SU-DHL-6 (cell line): Measurements from ENCODE around the gene LAMC3.

Experiments
- H2AFZ ChIP-seq: fragments of 200-600 bp; sonication (generic); 2 replicates; pipeline ENCODE4 v1.6.1; 2014; ENCODE audit warnings: low read depth, mild to moderate bottlenecking, moderate library complexity, mixed read lengths, antibody characterized with exemption, low read length; ENCODE audit not compliant: severe bottlenecking
- H3F3A ChIP-seq: fragments of 200-600 bp; shearing (Covaris generic); 2 replicates; pipeline ENCODE4 v1.6.0; 2016; ENCODE audit warnings: antibody characterized with exemption, mild to moderate bottlenecking; ENCODE audit not compliant: insufficient read depth
- H3K27ac ChIP-seq: fragments of 200-600 bp; sonication (generic); 2 replicates; pipeline ENCODE4 v1.5.1; 2016; ENCODE audit warnings: low read depth, mild to moderate bottlenecking, low read length, moderate library complexity, mixed read lengths
- H3K27me3 ChIP-seq: fragments of 200-600 bp; sonication (generic), shearing (Covaris generic); 2 replicates; pipeline ENCODE4 v1.6.0; 2014; ENCODE audit warnings: mild to moderate bottlenecking, low read length
- H3K36me3 ChIP-seq: fragments of 200-600 bp; sonication (generic); 2 replicates; pipeline ENCODE4 v1.6.1; 2014; ENCODE audit warnings: mild to moderate bottlenecking, low read length, mixed read lengths
- H3K4me2 ChIP-seq: fragments of 300-600, 200-600 bp; shearing (Covaris generic), sonication (generic); 2 replicates; pipeline ENCODE4 v1.6.0; 2014; ENCODE audit warnings: low read length, low read depth, mild to moderate bottlenecking; ENCODE audit not compliant: poor library complexity, severe bottlenecking
- H3K4me3 ChIP-seq: fragments of 200-600 bp; sonication (generic); 2 replicates; pipeline ENCODE4 v1.5.1; 2014; ENCODE audit warnings: antibody characterized with exemption, low read length, mild to moderate bottlenecking, mixed read lengths; ENCODE audit not compliant: insufficient read depth, poor library complexity, severe bottlenecking
- H3K79me2 ChIP-seq: fragments of 200-600 bp; sonication (generic); 2 replicates; pipeline ENCODE4 v1.6.1; 2014; ENCODE audit warnings: mild to moderate bottlenecking, low read length, moderate library complexity; ENCODE audit not compliant: insufficient read depth
- H3K9ac ChIP-seq: fragments of 200-600 bp; sonication (generic); 2 replicates; pipeline ENCODE4 v1.7.0; 2014; ENCODE audit warnings: mild to moderate bottlenecking, low read length
- H3K9me2 ChIP-seq: fragments of 200-600 bp; sonication (generic); replicated peaks from 2 replicates; pipeline ENCODE4 v1.6.1; 2014; ENCODE audit warnings: low read length; ENCODE audit not compliant: insufficient read depth
- H3K9me3 ChIP-seq: fragments of 200-600 bp; sonication (generic); 2 replicates; pipeline ENCODE4 v1.6.1; 2014; ENCODE audit warnings: low read length, mixed read lengths; ENCODE audit not compliant: insufficient read depth
- H4K20me1 ChIP-seq: fragments of 200-600 bp; sonication (generic); 2 replicates; pipeline ENCODE4 v1.6.1; 2014; ENCODE audit warnings: low read depth, mild to moderate bottlenecking, antibody characterized with exemption, low read length, moderate library complexity, mixed read lengths
- CTCF ChIP-seq: fragments of 200-600 bp; sonication (generic); IDR thresholded peaks from one replicate; pipeline ENCODE4 v1.5.1; 2017; ENCODE audit warnings: antibody characterized with exemption, mild to moderate bottlenecking, low read length, moderate library complexity; ENCODE audit not compliant: insufficient read depth, poor library complexity, severe bottlenecking
- EZH2phosphoT487 ChIP-seq: fragments of 200-600 bp; sonication (generic), shearing (Covaris generic); conservative IDR thresholded peaks from 2 replicates; pipeline ENCODE4 v1.6.1; 2018; ENCODE audit warnings: mild to moderate bottlenecking, antibody characterized with exemption, low read length, moderate library complexity, mixed read lengths

The LAMC3 gene

GRCh38 chr9:130982636-130983358 lies 26.2 kb upstream of the LAMC3 start:
- Histone ChIP-seq H3K9me2 (no peaks in the 10 kb centered on the region), H2AFZ (no peak overlapping the region), H3K27me3 (no peaks in the 10 kb centered on the region), H4K20me1 (no peaks in the 10 kb centered on the region), H3K36me3 (no peaks in the 10 kb centered on the region), H3K27ac (no peak overlapping the region), H3K79me2 (no peaks in the 10 kb centered on the region), H3K9ac (no peak overlapping the region), H3K9me3 (no peaks in the 10 kb centered on the region), H3K4me3 (no peak overlapping the region), H3K4me2 (no peak overlapping the region), H3F3A (no peaks in the 10 kb centered on the region)
- TF ChIP-seq CTCF (no peak), EZH2phosphoT487 (no peak)

GRCh38 chr9:130983359-130983670 lies 25.7 kb upstream of the LAMC3 start:
- no peak overlapping the region for H3K27ac ChIP-seq
- no peak for TF ChIP-seq CTCF
- no peak for TF ChIP-seq EZH2phosphoT487
- no peaks in the 10 kb centered on the region for H3K27me3 ChIP-seq
- H3K79me2 ChIP-seq, result no peaks in the 10 kb centered on the region
- no peaks in the 10 kb centered on the region for H3K9me3 ChIP-seq
- H3K9me2 ChIP-seq, result no peaks in the 10 kb centered on the region
- no peaks in the 10 kb centered on the region for H4K20me1 ChIP-seq
- H3K4me3 ChIP-seq, result no peak overlapping the region
- no peaks in the 10 kb centered on the region for H3K36me3 ChIP-seq
- no peaks in the 10 kb centered on the region for H3F3A ChIP-seq
- H2AFZ ChIP-seq, result no peak overlapping the region
- H3K9ac ChIP-seq, result no peak overlapping the region
- H3K4me2 ChIP-seq, result no peak overlapping the region

- no peaks in the 10 kb centered on the region for H3K9me3 ChIP-seq
- H2AFZ ChIP-seq, result no peak overlapping the region
These were observed 25.0 kb upstream of the LAMC3 start for GRCh38 chr9:130983970-130984369.

More at GRCh38 chr9:130983970-130984369, 25.0 kb upstream of the LAMC3 start:
- no peaks in the 10 kb centered on the region for H4K20me1 ChIP-seq
- H3K27me3 ChIP-seq, result no peaks in the 10 kb centered on the region
- no peak overlapping the region for H3K27ac ChIP-seq
- H3K4me2 ChIP-seq, result no peak overlapping the region
- no peaks in the 10 kb centered on the region for H3K79me2 ChIP-seq
- no peaks in the 10 kb centered on the region for H3K9me2 ChIP-seq
- no peaks in the 10 kb centered on the region for H3K36me3 ChIP-seq
- H3K4me3 ChIP-seq, result no peak overlapping the region
- TF ChIP-seq EZH2phosphoT487, result no peak
- no peak for TF ChIP-seq CTCF
- H3K9ac ChIP-seq, result no peak overlapping the region
- H3F3A ChIP-seq, result no peaks in the 10 kb centered on the region
